Fibroblast of mammary gland (primary cell): Measurements from ENCODE around the gene TMEM258.

Experiments
- DNase-seq: peaks from one replicate; pipeline ENCODE4 v3.0.0-alpha.2; 2010; ENCODE audit warnings: low read depth
- H3K4me3 ChIP-seq: 2 replicates; pipeline ENCODE4 v1.5.1; 2011; ENCODE audit warnings: low read depth, mild to moderate bottlenecking, low read length, moderate library complexity; ENCODE audit not compliant: control insufficient read depth
- CTCF ChIP-seq: conservative IDR thresholded peaks from 2 replicates; pipeline ENCODE4 v1.5.1; 2011; ENCODE audit warnings: low read depth, low read length, inconsistent platforms; ENCODE audit not compliant: control insufficient read depth, insufficient read depth

The TMEM258 gene

GRCh38 chr11:61771195-61771894, 21.1 kb downstream of the TMEM258 start:
- TF ChIP-seq CTCF, result no peak
- H3K4me3 ChIP-seq, result no peak overlapping the region
- DNase-seq, result no peak

GRCh38 chr11:61769946-61770683, 22.3 kb downstream of the TMEM258 start:
- no peak for DNase-seq
- no peak overlapping the region for H3K4me3 ChIP-seq
- TF ChIP-seq CTCF, result no peak

GRCh38 chr11:61769169-61769920, 23.1 kb downstream of the TMEM258 start:
- no peak overlapping the region for H3K4me3 ChIP-seq
- TF ChIP-seq CTCF, result no peak
- DNase-seq, result no peak

GRCh38 chr11:61768376-61769076, 23.9 kb downstream of the TMEM258 start:
- TF ChIP-seq CTCF, result no peak

GRCh38 chr11:61766353-61766841, 26.0 kb downstream of the TMEM258 start:
- TF ChIP-seq CTCF, result no peak
- no peak for DNase-seq
- no peak overlapping the region for H3K4me3 ChIP-seq

More at GRCh38 chr11:61768376-61769076, 23.9 kb downstream of the TMEM258 start:
- no peak overlapping the region for H3K4me3 ChIP-seq
- DNase-seq, result no peak
